GM21390 (cell line): ENCODE results near the gene HELZ.
"Not testable (repeated sequence)": the region's sequence is repeated elsewhere in the genome, so short reads cannot be mapped to it uniquely, and the experiment has no call there.

Source experiments
- ATAC-seq: cut with Tn5 transposase; IDR thresholded peaks from one replicate; pipeline ENCODE4 v1.9.1; 2021; ENCODE audit not compliant: unreplicated experiment

HELZ gene

DNA sequence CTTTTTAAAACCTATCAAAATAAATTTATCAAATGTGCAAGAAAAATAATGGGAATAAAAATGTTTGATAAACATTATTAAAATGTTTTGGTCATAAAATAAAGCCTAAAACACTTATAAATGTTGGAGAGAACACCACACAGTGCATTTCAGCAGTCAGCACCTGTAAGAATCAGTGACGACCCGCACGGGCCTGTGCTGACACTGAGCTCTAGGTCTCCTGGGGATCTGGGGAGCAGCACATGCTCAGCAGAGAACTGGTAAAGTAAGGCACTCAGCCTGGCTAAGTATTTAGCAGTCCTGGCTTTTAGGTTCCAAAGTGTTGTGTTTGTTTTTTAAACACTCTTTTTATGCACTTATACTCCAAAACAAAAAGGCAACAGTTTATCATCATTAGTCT lies 46.9 kb downstream of the HELZ start:
- ATAC-seq, result no peak

DNA sequence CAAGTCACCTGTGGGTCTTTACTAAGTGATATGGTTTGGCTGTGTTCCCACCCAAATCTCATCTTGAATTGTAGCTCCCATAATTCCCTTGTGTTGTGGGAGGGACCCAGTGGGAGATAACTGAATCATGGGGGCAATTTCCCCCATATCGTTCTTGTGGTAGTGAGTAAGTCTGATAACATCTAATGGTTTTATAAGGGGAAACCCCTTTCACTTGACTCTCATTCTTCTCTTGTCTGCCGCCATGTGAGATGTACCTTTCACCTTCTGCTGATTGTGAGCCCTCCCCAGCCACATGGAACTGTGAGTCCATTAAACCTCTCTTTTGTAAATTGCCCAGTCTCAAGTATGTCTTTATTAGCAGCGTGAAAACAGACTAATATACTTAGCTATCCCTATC lies 48.0 kb downstream of the HELZ start:
- not testable (repeated sequence) for ATAC-seq

DNA sequence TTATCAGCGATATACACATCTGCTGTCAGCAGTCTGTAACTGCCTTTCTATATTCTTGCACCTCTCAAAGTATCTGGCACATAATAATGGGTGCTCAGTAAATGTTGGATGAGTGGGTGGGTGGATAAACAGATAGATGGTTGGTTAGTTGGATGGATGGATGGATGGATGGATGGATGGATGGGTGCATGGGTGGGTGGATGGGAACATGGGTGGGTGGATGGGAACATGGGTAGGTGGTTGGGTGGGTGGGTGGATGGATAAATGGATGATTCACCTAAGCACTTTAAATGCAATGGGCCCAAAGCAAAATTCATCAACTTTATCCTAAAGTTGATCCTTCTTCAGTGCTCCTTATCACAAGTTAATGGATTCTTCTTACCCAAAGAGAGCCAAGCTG lies 48.6 kb downstream of the HELZ start:
- no peak for ATAC-seq

DNA sequence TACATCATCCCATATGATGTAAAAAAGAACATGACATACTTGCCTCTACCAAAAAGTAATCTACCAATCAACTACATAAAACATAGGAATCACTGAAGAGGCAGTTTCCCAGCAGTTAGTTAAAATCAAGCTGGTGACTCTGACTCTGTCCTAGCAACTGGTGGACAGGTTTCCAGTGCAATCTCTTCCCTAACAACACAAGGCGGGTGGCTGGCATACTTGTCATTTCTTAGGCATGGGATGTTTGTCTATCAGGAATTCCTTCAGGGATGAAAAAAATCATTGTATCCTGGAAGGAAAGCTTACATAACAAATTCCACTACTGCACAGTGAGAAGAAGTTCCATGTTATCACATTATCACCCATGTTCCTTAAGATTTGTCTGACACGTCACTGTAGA lies 50.9 kb downstream of the HELZ start:
- ATAC-seq, result no peak

DNA sequence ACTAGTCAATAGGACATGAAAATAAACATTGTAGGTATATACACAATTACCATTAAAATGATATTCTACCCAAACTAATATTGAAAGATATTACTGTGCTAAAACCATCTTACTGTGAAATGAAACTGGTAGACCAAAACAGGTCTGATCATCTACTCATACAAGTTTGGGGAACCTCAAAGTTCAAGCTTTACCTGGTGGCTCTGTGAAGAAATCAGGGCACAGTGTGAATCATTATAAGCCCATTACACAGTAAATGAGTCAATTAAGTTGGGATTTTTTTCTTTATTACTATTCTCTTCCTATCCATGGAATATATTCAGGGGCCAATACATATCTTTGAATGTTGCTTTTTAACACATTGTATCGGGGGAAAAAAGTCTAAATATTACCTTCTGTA lies 57.1 kb downstream of the HELZ start:
- ATAC-seq, result no peak

DNA sequence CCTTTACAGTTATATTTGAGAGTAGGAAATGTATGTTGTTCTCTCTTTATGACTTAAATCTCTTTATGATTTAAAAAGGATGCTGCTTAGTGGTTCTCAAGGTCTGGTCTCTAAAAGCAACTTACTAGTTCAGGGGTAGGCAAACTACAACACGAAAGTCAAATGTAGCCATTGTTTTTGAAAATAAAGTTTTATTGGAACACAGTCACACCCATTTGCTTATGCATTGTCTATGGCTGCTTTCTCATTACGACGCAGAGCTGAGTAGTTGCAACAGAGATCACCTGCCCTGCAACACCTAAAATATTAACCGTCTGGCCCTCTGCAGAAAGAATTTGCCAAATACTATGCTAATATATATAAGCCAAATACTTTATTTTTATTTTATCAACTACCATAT lies 58.2 kb downstream of the HELZ start:
- ATAC-seq, result no peak

DNA sequence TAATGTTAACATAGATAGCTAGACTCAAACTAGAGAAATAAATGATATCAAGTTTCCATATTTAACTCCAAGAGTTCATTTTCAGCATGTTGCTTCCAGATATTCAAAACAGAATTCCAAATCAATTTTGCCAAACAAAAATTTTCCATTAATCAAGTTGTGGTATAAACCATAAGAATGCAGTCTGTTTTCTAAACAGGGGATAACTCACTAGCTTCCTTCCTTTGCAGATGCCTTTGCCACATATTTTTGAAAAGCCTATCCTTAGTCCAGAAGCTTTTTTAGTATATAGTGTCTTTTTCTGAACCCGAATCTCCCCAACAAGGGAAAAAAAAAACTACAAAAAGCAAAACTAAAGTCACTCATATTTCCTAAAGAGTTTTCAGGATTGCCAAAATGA lies 61.5 kb downstream of the HELZ start:
- ATAC-seq, result no peak

DNA sequence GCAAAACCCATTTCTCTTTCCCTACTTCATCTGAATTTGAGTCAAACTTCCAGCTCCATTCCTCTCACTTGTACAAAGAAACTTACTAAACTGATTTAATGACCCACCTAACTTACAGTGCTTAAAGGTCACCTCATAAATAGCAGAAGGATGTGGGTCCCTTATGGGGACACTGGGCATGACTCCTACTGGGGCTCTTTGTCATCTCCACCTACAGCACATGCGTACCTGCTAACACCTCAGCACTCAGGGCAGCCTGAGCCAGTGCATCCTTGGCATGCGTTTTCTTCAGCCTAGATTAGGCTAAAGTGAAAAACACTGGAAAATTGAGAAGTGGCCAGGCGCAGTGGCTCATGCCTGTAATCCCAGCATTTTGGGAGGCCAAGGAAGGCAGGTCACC lies 63.2 kb downstream of the HELZ start:
- no peak for ATAC-seq

DNA sequence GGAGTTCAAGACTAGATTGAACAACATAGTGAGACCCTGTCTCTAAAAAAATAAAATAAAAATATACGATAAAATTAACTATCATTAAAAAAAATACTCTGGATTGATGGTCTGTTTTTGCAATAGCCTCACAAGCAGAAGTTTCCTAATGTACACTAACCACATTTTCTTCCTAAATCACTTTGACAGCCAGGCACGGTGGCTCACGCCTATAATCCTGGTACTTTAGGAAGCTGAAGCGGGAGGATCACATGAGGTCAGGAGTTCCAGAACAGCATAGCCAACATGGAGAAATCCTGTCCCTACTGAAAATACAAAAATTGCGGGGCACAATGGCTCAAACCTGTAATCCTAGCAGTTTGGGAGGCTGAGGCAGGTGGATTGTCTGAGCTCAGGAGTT lies 64.7 kb downstream of the HELZ start:
- ATAC-seq, result no peak

DNA sequence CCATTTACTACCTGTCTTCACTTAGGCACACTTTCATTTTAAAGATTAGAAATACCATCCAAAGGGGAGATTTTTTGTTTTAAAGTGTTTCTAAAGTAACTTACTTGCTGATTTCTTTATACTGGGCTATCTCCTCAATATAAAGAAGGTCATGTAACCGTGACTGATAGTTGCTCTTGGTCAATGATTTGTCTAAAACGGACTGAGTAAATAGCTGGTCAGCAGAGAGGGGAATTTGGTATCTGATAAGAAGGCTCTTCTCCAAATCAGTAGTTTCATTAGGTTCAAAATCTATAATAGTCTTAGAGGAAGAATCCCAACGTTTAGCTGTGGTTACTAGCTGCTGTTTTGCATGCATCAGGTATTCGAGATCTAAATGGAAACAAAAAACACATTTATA lies 66.4 kb downstream of the HELZ start:
- no peak for ATAC-seq

DNA sequence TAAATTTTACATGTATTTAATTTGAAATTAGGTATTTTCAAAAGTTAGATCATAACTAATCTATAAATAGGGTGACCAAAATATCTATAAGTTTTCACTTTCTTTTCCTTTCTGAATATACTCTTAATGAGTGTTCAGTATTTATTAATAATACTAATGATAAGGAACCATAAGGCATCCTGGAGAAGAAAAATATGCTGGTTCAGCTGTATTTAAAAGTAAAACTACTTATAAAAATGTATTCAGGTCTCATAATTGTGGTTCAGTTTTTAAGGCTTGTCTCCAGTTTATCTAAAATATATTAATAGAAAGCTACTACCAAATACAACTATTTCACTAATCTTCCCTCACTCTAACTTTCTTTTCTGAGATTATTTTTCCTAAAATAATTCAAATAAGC lies 67.3 kb downstream of the HELZ start:
- no peak for ATAC-seq

DNA sequence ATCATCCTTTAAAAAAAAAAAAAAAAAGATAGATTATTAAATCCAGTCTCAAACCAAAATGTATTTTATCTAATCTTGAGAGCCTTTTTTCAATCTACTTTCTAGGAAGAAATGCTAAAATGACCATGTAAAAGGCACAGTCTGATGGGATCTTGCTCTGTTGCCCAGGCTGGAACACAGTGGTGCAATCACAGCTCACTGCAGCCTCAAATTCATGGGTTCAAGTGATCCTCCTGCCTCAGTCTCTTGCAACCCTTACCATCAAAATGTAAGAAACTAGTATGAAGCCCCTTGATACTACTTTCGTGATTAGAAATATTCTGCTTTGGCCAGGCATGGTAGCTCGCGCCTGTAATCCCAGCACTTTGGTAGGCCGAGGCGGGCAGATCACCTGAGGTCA lies 70.8 kb downstream of the HELZ start:
- ATAC-seq, result no peak

DNA sequence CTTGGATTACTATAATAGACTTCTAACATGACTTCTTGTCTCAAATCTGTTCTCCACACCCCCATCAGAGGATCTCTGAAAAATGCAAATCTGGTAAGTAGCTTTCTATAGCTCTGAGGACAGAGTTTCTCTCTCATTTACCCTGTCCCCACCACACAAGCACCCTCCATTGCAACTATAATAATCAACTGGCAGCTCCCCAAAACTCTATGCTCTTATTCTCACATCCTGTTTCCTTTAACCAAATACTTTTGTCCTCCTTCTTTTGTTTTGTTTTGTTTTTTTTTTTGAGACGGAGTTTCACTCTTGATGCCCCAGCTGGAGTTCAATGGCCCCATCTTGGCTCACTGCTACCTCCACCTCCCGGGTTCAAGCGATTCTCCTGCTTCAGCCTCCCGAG lies 73.4 kb downstream of the HELZ start:
- peak; percentile 98 for ATAC-seq

DNA sequence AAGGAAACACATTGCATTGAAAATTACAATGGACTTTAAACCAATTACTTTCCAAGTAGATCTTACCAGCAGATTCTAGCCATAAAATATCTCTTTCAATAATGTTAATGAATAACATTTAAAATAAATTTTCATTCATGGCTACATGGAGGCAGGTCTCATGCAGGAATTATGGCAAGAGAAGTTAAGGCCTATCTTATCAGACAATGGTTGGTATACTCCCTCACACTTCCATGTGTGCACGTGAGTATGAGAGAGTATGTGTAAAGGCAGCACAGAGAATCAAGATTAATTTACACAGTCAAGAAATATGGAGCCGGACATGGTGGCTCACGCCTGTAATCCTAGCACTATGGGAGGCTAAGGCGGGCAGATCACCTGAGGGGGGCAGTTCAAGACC lies 76.5 kb downstream of the HELZ start:
- no peak for ATAC-seq

DNA sequence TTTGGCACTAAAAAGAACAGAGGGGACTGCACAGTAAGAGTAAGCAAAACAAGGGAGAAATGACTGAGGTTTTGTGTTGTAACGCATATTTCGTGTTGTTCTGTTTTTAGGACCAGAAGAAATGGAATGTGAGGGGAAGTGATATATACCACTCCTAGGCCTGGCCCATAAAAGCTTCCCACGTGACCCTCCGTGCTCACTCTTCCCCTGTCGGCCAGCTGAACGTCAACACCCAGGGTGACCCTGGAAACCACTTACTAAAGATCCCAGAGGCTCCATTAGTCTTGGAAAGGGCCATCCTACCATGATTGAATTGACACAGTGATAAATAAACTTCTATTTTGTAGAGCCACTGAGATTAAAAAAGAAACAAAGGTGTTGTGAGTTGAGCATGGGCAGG lies 79.8 kb downstream of the HELZ start:
- ATAC-seq, result no peak

DNA sequence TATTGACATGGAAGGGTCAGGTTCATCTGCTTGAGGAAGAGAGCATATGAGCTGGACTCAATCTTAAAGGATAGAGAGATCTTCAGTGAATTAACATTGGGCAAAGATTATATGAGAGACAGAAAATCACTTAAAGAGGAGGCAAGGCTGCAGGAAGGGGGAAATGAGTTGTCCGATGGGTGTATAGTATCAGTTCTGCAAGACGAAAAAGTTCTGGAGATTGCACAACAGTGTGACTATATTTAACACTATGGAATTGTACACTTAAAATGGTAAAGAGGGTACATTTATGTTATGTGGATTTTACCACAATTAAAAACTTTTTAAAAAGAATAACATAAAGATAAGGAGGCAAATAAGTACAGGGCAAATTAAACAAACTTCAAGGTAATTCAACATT lies 80.7 kb downstream of the HELZ start:
- ATAC-seq, result no peak

DNA sequence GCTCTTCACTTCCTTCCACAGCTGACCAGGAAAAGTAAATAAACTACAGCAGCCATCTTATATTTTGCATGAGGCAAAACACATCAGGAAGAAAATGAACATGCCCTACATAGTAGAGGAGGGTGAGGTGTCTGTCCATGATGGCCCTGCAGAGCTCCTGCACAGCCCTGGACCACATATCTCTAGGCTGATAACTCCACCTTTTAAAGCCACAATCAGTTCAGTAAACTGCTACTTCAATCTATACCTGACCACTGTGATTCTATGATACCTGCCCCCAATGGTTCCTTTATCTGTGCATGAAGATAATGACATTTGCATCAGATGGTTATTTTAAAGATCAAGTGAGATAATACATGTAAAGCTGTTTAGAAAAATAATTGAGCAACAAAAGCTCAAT lies 82.2 kb downstream of the HELZ start:
- no peak for ATAC-seq

DNA sequence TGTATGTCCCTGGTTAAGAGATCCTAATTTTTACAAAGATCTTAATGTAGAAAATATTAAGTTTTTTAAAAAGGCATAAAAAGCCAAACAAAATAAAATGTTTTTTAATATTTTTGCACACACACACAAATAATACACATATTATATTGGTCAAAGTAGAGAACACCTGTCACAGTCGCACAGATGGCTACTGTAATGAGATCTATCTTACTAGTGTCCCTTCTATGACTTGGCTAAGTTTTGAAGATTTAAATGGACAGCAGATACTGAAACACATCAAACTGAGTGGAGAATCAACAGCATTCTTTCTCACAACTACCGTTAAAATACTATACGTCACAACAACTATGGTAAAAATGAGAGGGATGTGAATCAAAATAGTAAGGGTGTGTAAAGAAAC lies 83.4 kb downstream of the HELZ start:
- ATAC-seq, result no peak

DNA sequence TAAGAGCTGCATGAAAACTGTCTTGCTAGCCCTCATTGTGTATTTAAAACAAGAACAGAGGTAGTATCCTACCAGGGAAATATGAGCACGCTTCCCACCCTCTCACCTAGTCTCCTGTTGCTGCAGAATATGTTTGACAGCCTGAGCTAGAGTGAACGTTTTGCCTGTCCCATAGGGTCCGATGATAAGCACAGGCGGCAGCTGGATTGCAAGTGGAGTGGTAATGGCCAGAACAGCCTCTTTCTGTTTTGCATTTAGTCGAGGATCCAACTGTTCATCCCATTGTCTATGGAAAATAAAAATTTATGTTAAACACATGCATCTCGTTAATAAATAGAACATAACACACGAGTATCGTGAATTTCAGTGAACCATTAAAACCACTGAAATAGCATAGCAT lies 84.2 kb downstream of the HELZ start:
- ATAC-seq, result no peak

DNA sequence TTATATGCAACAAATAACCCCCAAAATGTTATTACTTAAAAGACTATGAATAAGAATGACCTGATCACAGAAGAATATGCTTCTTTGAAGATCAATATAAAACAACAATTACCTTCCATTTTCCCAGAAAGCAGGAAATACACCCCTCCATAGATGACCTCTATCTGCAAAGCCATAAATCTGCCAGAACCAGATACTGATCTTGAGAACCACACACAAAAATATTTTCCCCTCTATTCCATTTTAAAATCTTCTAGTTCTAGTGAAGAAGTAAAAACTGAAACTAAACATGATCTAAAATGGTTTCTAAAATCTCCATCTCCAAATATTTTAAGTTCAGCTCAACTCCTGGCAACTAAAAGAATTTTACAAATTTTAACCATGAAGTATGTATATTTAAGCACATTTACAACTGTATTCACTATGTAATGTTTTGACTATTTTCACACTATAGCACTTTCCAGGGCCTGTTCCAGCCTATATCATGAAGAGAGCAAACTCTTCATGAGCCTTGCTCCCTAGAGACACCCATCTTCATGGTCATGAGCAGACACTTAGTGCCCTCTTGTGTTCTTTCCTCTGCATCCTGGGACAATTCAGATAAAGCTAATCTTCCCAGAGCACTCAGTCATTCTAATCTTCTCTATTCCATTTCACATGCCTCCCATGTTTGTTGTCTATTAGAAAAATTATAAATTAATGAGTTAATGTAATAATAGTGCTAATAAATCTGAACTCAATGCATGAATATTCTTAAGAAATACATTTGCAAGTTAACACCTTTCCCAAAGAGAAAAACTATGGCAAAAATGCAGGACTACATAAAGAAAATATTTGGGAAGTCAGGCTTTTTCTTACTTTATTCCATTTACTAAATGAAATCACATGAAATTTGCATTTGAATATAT lies 87.0 kb downstream of the HELZ start:
- ATAC-seq, result no peak

DNA sequence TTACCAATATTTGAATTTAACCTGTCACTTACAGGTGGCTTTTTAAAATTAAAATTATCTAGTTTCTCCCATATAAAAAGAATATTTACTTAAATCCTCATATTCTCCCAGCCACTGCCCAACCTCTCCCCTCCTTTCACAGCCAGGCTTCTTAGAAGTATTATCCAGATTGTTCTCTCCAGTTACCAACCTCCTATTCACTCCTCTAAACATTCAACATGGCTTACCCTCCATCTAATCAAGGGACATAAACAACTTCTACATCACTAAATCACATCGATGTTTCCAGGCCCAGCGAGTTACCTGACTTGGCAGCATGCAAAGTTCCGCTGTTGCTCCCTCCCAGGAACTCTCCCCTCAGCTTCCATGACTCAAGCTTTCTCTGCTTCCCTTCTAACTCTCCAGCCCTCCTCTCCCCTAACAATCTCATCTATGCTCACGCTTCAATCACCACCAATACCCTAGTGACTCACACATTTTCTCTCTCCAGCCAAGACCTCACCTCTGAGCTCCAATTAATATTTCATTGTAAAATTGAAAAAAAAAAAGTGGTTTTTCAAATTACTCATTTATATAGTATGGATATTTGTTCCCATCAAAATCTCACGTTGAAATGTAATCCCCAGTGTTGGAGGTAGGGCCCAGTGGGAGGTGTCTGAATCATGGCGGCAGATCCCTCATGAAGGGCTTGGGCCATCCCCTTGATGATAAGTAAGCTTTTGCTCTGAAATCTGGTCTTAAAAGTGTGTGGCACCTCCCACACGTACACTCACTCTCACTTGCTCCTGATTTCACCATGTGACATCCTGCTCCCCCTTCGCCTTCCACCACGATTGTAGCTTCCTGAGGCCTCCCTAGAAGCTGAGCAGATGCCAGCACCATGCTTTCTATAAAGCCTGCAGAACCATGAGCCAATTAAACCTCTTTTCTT lies 88.5 kb downstream of the HELZ start:
- no peak for ATAC-seq

DNA sequence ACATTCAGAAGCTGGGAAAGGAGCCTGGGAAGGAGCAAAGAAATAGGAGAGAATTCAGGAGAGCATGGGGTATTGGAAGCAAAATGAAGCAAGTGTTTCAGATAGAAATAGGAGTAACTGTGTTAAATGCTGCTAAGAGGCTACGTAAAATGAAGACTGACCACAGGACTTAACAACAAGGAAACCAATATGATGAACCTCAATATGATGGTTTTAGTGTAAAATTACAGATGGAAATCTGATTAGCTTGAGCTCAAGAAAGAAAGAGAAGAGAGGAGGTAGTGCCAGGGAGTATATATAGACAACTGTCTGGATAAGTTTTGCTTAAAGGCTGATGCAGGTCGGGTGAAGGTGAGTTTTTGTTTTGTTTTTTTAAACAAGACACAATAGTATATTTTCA lies 92.2 kb downstream of the HELZ start:
- ATAC-seq, result no peak
